A549 (cell line): ENCODE measurements around the gene ASPG.

ENCODE experiments used
- RCOR1 ChIP-seq: fragments of 150-350 bp; IDR thresholded peaks from 2 replicates; pipeline ENCODE4 v1.6.1; 2014; ENCODE audit warnings: antibody characterized with exemption, low read length, low read depth
- TF ChIP-seq, protein P1 (sequence below): fragments of >200 bp; sonication (Bioruptor Twin); formaldehyde crosslinking; IDR thresholded peaks from 3 replicates; pipeline ENCODE4 v1.5.1; 2016

DNA sequence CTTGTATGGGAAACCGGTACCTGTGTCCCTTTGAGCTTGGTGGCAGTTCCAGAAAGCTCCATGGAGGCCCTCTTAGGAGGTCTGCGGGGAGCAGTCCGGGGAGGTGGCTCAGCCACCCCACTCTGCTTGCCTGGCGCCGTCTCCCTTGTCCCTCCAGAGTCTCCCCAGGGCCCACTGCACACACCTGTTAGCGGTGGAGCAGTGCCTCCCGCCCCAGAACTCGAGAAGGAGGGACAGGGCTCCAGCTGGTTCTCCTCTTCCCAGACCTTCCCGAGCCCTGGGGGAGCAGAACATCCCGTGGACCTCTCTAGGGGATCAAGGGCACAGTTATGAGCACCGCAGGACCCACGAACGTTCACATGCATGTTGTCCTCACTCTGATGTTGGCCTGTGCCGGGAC lies 10.8 kb downstream of the ASPG start:
- TF ChIP-seq RCOR1 = no peak
- TF ChIP-seq, protein P1, sequence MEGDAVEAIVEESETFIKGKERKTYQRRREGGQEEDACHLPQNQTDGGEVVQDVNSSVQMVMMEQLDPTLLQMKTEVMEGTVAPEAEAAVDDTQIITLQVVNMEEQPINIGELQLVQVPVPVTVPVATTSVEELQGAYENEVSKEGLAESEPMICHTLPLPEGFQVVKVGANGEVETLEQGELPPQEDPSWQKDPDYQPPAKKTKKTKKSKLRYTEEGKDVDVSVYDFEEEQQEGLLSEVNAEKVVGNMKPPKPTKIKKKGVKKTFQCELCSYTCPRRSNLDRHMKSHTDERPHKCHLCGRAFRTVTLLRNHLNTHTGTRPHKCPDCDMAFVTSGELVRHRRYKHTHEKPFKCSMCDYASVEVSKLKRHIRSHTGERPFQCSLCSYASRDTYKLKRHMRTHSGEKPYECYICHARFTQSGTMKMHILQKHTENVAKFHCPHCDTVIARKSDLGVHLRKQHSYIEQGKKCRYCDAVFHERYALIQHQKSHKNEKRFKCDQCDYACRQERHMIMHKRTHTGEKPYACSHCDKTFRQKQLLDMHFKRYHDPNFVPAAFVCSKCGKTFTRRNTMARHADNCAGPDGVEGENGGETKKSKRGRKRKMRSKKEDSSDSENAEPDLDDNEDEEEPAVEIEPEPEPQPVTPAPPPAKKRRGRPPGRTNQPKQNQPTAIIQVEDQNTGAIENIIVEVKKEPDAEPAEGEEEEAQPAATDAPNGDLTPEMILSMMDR = no peak
